Brain microvascular endothelial cell (primary cell): Measurements from ENCODE around the gene GALP.

ENCODE experiments used
- DNase-seq: peaks from one replicate; pipeline ENCODE4 v3.0.0-alpha.2; 2020
- H3K27ac ChIP-seq: fragments of 250-450 bp; sonication (Bioruptor Pico); 2 replicates; pipeline ENCODE4 v1.5.1; 2020; ENCODE audit warnings: mild to moderate bottlenecking, moderate library complexity
- H3K27me3 ChIP-seq: fragments of 250-450 bp; sonication (Bioruptor Pico); replicated peaks from 2 replicates; pipeline ENCODE4 v1.5.1; 2020; ENCODE audit warnings: mild to moderate bottlenecking
- H3K36me3 ChIP-seq: fragments of 250-450 bp; sonication (Bioruptor Pico); replicated peaks from 2 replicates; pipeline ENCODE4 v1.5.1; 2020; ENCODE audit warnings: mild to moderate bottlenecking
- H3K4me3 ChIP-seq: 2 replicates; pipeline ENCODE4 v1.5.1; 2011; ENCODE audit warnings: low read depth, mild to moderate bottlenecking, control low read depth, low read length, moderate library complexity
- CTCF ChIP-seq: IDR thresholded peaks from 2 replicates; pipeline ENCODE4 v1.5.1; 2011; ENCODE audit warnings: low read depth, mild to moderate bottlenecking, moderate library complexity, low read length, control low read depth, inconsistent platforms; ENCODE audit errors: missing control alignments
- in situ Hi-C: cut with HindIII; loops from 2 replicates; pipeline ENCODE4 v1.10.0; 2017; ENCODE audit warnings: low sequenced_read_pairs, low pct_ligation_motif_present

GALP gene

DNA sequence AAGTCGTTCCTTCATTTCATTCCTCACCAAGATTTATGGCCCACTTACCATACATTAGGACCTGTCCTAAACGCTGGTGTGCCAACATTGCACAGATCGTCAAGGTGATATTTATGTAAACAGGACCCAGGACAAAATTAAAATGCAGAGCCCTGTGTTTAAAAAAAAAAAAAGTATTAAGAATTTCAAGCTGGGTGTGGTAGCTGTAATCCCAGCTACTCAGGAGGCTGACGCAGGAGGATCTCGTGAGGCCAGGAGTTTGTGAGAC lies 41.2 kb upstream of the GALP start:
- H3K36me3 ChIP-seq, result no peaks in the 10 kb centered on the region
- no peak overlapping the region for H3K4me3 ChIP-seq
- DNase-seq, result no peak
- in situ Hi-C loops, result no loop called here
- no peaks in the 10 kb centered on the region for H3K27me3 ChIP-seq
- no peak for TF ChIP-seq CTCF
- H3K27ac ChIP-seq, result no peak overlapping the region

DNA sequence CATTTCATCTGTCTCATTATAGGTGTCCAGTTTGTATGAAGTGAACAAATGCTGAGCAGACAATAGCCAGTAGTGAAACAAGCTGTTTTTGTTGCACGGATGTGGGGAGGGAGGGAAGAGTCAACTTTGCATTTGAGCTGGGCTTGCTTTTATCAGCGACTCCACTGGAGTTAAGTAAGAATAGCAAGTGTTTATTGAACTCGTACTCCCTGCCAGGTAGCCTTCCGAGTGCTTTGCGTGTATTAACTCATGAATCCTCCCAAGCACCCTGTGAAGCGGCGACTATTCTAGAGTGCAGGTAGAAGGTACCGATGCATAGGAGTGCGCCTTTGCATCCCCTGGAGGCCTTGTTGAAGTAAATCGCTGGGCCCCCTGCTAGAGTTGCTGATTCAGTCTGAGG lies 39.4 kb upstream of the GALP start:
- in situ Hi-C loops, result no loop called here
- DNase-seq, result no peak
- no peaks in the 10 kb centered on the region for H3K36me3 ChIP-seq
- H3K4me3 ChIP-seq, result no peak overlapping the region
- H3K27ac ChIP-seq, result no peak overlapping the region
- no peaks in the 10 kb centered on the region for H3K27me3 ChIP-seq
- TF ChIP-seq CTCF, result no peak

GRCh38 chr19:56137405-56137804 lies 38.4 kb upstream of the GALP start:
- DNase-seq, result no peak

DNA sequence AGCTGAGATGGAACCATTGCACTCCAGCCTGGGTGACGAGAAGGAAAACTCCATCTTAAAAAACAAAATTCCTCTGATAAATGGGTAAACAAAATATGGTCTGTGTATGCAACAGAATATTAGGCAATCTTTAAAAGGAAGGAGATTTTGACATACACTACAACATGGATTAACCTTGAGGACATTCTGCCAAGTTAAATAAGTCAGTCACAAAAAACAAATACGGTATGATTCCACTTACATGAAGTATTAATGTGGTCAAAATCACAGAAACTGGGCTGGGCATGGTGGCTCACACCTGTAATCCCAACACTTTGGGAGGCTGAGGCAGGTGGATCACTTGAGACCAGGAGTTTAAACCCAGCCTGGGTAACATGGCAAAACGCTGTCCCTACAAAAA lies 37.7 kb upstream of the GALP start:
- no peak for TF ChIP-seq CTCF
- no peak overlapping the region for H3K27ac ChIP-seq
- DNase-seq, result no peak
- in situ Hi-C loops, result no loop called here
- H3K27me3 ChIP-seq, result no peaks in the 10 kb centered on the region
- H3K4me3 ChIP-seq, result no peak overlapping the region
- peaks cover 4% of the 10 kb centered on the region for H3K36me3 ChIP-seq

More at GRCh38 chr19:56137405-56137804, 38.4 kb upstream of the GALP start:
- in situ Hi-C loops, result no loop called here
- no peaks in the 10 kb centered on the region for H3K27me3 ChIP-seq
- no peak overlapping the region for H3K4me3 ChIP-seq
- no peaks in the 10 kb centered on the region for H3K36me3 ChIP-seq
- H3K27ac ChIP-seq, result no peak overlapping the region
- TF ChIP-seq CTCF, result no peak

DNA sequence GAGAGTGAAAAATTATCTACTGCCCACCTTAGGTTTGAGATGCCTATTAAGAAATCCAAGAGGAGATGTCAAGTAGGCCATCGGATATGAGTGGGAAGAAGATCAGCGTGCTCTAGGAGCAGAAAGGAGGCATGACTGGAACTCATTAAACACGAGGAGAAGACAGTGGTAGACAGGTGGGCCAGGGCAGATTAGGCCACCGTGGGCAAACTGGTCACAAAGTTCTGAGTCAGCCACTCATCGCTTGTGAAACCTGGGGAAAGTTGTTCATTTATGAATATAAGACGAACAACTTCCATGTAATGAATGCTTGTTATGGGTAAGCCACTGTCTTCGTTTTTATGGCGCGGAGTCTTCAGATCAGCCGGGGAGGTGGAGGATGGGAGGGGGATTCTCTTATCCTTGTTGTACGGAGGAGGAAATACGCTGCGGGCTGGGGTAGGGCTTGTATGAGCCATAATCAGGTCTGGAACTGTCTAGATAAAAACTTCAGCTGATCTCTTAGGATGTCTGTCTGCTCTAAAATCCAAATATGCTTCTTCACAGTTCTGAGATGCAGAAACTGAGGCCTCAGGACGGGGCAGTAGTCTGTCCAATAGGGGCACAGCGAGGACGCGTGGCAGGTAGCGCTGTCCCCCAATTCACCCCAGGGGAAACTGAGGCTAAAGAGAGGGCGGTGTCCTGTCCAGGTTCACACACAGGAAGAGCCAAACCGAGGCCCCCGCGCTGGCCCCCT lies 35.8 kb upstream of the GALP start:
- TF ChIP-seq CTCF, result no peak
- peak overlapping the region; percentile 71 for H3K4me3 ChIP-seq
- no peak for DNase-seq
- H3K36me3 ChIP-seq, result peaks cover 4% of the 10 kb centered on the region
- H3K27me3 ChIP-seq, result no peaks in the 10 kb centered on the region
- H3K27ac ChIP-seq, result peak overlapping the region; percentile 63
- in situ Hi-C loops, result no loop called here
